Measurements from ENCODE around the gene NUP214.

DNA sequence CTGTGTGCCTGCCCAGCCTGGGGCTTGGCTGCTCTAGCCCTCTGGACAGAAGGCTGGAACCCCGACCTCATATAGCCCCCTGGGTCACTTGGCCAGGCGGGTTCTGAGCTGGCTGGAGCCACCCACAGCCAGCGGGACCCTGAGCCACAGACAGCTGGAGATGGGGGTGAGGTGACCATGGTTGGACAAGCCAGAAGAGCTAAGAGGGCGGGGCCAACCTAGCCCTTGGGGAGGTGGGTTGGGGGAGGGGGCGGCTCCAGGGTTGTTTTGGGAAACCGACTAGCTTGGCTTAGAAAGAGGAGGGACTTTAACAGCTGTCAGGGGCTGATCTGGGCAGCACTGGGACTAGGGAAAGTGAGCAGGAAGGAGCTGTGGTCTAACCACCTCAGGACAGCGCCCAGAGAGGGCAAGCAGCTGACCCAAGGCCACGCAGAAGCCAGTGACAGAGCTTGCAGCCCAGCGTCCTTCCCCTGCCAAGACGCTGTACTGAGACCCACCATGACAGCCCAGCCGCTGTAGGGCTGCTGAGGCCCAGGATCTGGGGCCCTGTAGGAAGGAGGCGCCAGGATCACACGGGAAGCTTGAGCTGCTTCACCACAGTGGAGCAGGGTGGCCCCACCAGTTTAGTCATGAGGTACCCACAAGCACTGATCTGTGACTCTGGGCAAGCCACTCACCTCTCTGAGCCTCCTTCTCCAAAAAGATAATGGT, 26.8 kb upstream of the NUP214 start:
- TF ChIP-seq CTCF (IDR thresholded peaks at IDR 0.05; ENCODE audit: insufficient read depth, low read length) (no peak), POLR2AphosphoS5 (IDR thresholded peaks at IDR 0.05; ENCODE audit: low read depth) (no peak), REST (IDR thresholded peaks at IDR 0.05; ENCODE audit: insufficient replicate concordance, low read depth) (no peak), GABPA (IDR thresholded peaks at IDR 0.05; ENCODE audit: low read depth) (no peak)
